Lung (tissue), 12 donors: ENCODE measurements around the gene RBKS. TPM values are rescaled to one million over a fixed set of nuclear protein-coding genes. Genes with fewer than 3 reads are reported as not detected.

Source experiments
- ATAC-seq: fragments of 200-7000 bp; cut with Tn5 transposase; one replicate; pipeline ENCODE4 v1.9.1; 2020; ENCODE audit warnings: moderate number of reproducible peaks; ENCODE audit not compliant: insufficient read depth, low FRiP score
- DNase-seq, 3 donors: peaks; one replicate each; pipeline ENCODE4 v3.0.0-alpha.2; 2013 to 2017
- H3K27ac ChIP-seq, 2 donors: one replicate each; pipeline ENCODE4 v1.5.1; 2013; ENCODE audit warnings: mild to moderate bottlenecking in 2 of 2, moderate library complexity in 2 of 2, control low read depth in 1 of 2, inconsistent platforms in 1 of 2, low read depth in 1 of 2, low read length in 1 of 2
- H3K27me3 ChIP-seq, 3 donors: one replicate each; pipeline ENCODE4 v1.5.1; 2013; ENCODE audit warnings: low read length in 2 of 3; ENCODE audit not compliant: control insufficient read depth in 3 of 3, insufficient read depth in 3 of 3
- H3K36me3 ChIP-seq, 4 donors: one replicate each; pipeline ENCODE4 v1.5.1; 2013; ENCODE audit warnings: low read length in 4 of 4, mild to moderate bottlenecking in 1 of 4, moderate library complexity in 1 of 4; ENCODE audit not compliant: control insufficient read depth in 4 of 4, insufficient read depth in 4 of 4
- H3K4me1 ChIP-seq, 5 donors: one replicate each; pipeline ENCODE4 v1.5.1; 2013; ENCODE audit warnings: low read length in 5 of 5, mild to moderate bottlenecking in 2 of 5, moderate library complexity in 1 of 5; ENCODE audit not compliant: control insufficient read depth in 5 of 5, insufficient read depth in 5 of 5
- H3K4me3 ChIP-seq: one replicate; pipeline ENCODE4 v1.5.1; 2013; ENCODE audit warnings: mild to moderate bottlenecking, control low read depth, moderate library complexity
- H3K9ac ChIP-seq, 2 donors: one replicate each; pipeline ENCODE4 v1.5.1; 2013; ENCODE audit warnings: low read length in 2 of 2, control low read depth in 1 of 2; ENCODE audit not compliant: insufficient read depth in 1 of 2
- H3K9me3 ChIP-seq, 4 donors: one replicate each; pipeline ENCODE4 v1.5.1; 2013; ENCODE audit warnings: low read length in 3 of 4, mild to moderate bottlenecking in 1 of 4, moderate library complexity in 1 of 4; ENCODE audit not compliant: control insufficient read depth in 4 of 4, insufficient read depth in 3 of 4
- CTCF ChIP-seq: IDR thresholded peaks from 2 replicates; pipeline ENCODE4 v1.5.1; 2012; ENCODE audit warnings: mild to moderate bottlenecking; ENCODE audit errors: control extremely low read depth, extremely low read depth
- WGBS, 2 donors: extraction: QIAGEN DNeasy Blood & Tissue Kit; methylation state at CpG; one replicate each; pipeline ENCODE4 v1.1.7; 2013; 5-methylcytosine and 5-hydroxymethylcytosine counted together
- polyA plus RNA-seq, 2 donors: library from polyadenylated mRNA; stranded (reverse); fragments of 200-250 nt; gene quantifications; one replicate each; pipeline ENCODE4 v1.2.1, GENCODE V29; 2013
- total RNA-seq, 2 donors: library from RNA; depleted of rRNA in 1 of 2; stranded (reverse); fragments of >200 nt in 1 of 2; gene quantifications; one replicate each; pipeline ENCODE4 v1.2.1, GENCODE V29; 2014 to 2021
- donor health status: control.
- donor health status: control.
- donor health status: Bipolar disorder and iron deficiency.
- donor health status: healthy.
- donor health status: DM: yes; HTN: yes; CAD: no.

Gene RBKS
- total and polyA plus RNA-seq, 4 donors, result 3.9 to 5.1 (median 4.9) TPM

- peak; percentile 24 for TF ChIP-seq CTCF
- H3K9me3 ChIP-seq, result no peaks in the 10 kb centered on the region
- 65 to 90% methylated on average over 4 of the region's 4 CpGs for WGBS, 2 donors
- H3K4me1 ChIP-seq, result peaks cover 0 to 3% (median 0%) of the 10 kb centered on the region in 5 donors
- H3K36me3 ChIP-seq, result no peaks in the 10 kb centered on the region
- no peak overlapping the region for H3K4me3 ChIP-seq
- peak in 1 of 3 donors; percentile 17 for DNase-seq
- no peak overlapping the region for H3K9ac ChIP-seq
- no peak for ATAC-seq
- no peak overlapping the region for H3K27ac ChIP-seq
- no peaks in the 10 kb centered on the region for H3K27me3 ChIP-seq
Measured at GRCh38 chr2:27807476-27807875, 82.7 kb downstream of the RBKS start.

DNA sequence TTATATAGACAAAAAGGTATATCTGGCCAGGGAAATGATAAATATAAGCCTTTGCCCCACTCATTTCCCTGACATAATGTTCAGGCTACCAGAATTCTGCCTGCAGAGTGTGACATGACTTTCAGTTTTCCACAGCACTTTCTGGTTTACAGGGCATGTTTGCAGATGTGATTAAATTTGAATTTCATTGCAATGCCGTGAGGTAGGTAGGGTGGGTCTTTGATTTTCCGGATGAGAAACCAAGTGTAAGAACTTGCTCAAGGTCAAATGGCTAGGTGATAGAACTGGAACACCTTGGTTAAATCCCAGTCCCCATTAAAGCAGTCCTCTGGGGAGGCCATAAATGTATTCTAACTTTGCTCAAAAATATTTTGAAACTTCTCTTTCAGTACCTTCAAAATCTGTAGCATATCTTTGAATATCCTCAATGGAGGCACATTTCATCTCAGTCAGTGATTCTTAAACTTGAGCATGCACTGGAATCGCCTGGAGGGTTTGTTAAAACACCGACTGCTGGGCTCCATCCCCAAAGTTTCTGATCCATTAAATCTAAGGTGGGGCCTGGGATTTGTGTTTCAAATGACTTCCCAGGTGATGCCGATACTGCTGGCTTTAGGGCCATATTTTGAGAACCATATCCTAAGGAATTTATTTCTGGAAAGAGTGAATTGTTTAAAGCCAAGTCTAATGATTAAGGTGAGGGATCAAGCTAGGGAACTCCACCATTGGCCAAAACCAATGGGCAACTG lies 83.7 kb downstream of the RBKS start:
- WGBS, 2 donors, result 95 to 96% methylated on average over 5 of the region's 5 CpGs
- no peak overlapping the region for H3K4me3 ChIP-seq

GRCh38 chr2:27805180-27805579 lies 85.0 kb downstream of the RBKS start:
- TF ChIP-seq CTCF, result no peak
- DNase-seq (no peak), ATAC-seq (no peak)
- no peaks in the 10 kb centered on the region for H3K9me3 ChIP-seq
- no peak overlapping the region for H3K27ac ChIP-seq
- peaks cover 0 to 7% (median 0%) of the 10 kb centered on the region in 5 donors for H3K4me1 ChIP-seq
- H3K9ac ChIP-seq, result no peak overlapping the region
- H3K27me3 ChIP-seq, result no peaks in the 10 kb centered on the region
- no peaks in the 10 kb centered on the region for H3K36me3 ChIP-seq
- 64 to 84% methylated on average over 3 of the region's 3 CpGs for WGBS, 2 donors
- no peak overlapping the region for H3K4me3 ChIP-seq

More for the DNA sequence above, 83.7 kb downstream of the RBKS start:
- DNase-seq, result no peak
- Histone ChIP-seq H3K27ac (no peak overlapping the region), H3K4me1 (peaks cover 0 to 3% (median 0%) of the 10 kb centered on the region in 5 donors), H3K9me3 (no peaks in the 10 kb centered on the region), H3K9ac (no peak overlapping the region), H3K36me3 (no peaks in the 10 kb centered on the region), H3K27me3 (no peaks in the 10 kb centered on the region)
- TF ChIP-seq CTCF, result no peak
- ATAC-seq, result no peak
